ENCODE results near the gene AMBP. TPM values are rescaled to one million over a fixed set of nuclear protein-coding genes. Genes with fewer than 3 reads are reported as not detected.

AMBP gene
- total RNA-seq, 1 experiment from 2014 or later = 0.20 TPM

GRCh38 chr9:114108016-114108833 lies 30.1 kb upstream of the AMBP start:
- Histone ChIP-seq H2AK5ac (ENCODE audit: insufficient read length, low read length) (no peak overlapping the region), H2AFZ (ENCODE audit: low read length) (no peak overlapping the region)

More at GRCh38 chr9:114108016-114108833, 30.1 kb upstream of the AMBP start:
- Histone ChIP-seq H3K4me1 (ENCODE audit: insufficient read depth, low read length) (no peaks in the 10 kb centered on the region), H3K27me3 (ENCODE audit: insufficient read depth, low read length) (no peaks in the 10 kb centered on the region; the same call in 1 of the 2 replicates), H2BK20ac (ENCODE audit: low read depth, low read length, poor library complexity, severe bottlenecking) (no peak overlapping the region), H4K8ac (replicated peaks; ENCODE audit: insufficient read length, low read depth, low read length) (no peak overlapping the region), H3K18ac (ENCODE audit: insufficient read length, low read depth, low read length) (no peak overlapping the region), H3K27ac (ENCODE audit: insufficient read length, low read depth, low read length) (no peak overlapping the region), H2BK12ac (ENCODE audit: insufficient read length, low read depth, low read length) (no peak overlapping the region), H3K79me1 (ENCODE audit: insufficient read depth, low read depth, low read length, poor library complexity, severe bottlenecking) (no peaks in the 10 kb centered on the region), H3K4ac (ENCODE audit: low read depth, low read length) (no peak overlapping the region), H3K23me2 (ENCODE audit: insufficient read length, low read depth, low read length, poor library complexity, severe bottlenecking) (no peaks in the 10 kb centered on the region), H3K4me2 (ENCODE audit: insufficient read depth, insufficient read length, low read length) (no peak overlapping the region), H3K14ac (ENCODE audit: insufficient read depth, low read length) (no peak overlapping the region), H4K91ac (ENCODE audit: insufficient read length, low read depth, low read length) (no peak overlapping the region), H3K9me3 (ENCODE audit: control insufficient read depth, low read depth, low read length) (no peaks in the 10 kb centered on the region), H2BK120ac (ENCODE audit: low read depth, low read length, poor library complexity, severe bottlenecking) (no peak overlapping the region), H4K20me1 (ENCODE audit: control insufficient read depth, insufficient read depth, insufficient read length) (no peaks in the 10 kb centered on the region), H2BK15ac (ENCODE audit: low read depth, low read length) (no peak overlapping the region), H3K23ac (ENCODE audit: insufficient read length, low read depth, low read length) (no peak overlapping the region), H3T11ph (ENCODE audit: low read length) (no peak overlapping the region), H4K5ac (ENCODE audit: insufficient read length, low read depth, low read length) (no peak overlapping the region), H2BK5ac (ENCODE audit: insufficient read length, low read length) (no peak overlapping the region), H3K9ac (ENCODE audit: extremely low read depth, insufficient read length, low read length) (no peak overlapping the region), H3K56ac (ENCODE audit: insufficient read length, low read depth, low read length) (no peak overlapping the region), H3K79me2 (ENCODE audit: insufficient read depth, low read length) (no peaks in the 10 kb centered on the region)
- peaks cover 10 to 14% of the 10 kb centered on the region in 2 experiments for H3K4me1 Mint-ChIP-seq
- no CpG with 5 or more reads among the region's 28 CpGs for WGBS (ENCODE audit: extremely low coverage, insufficient read length, low lambda C conversion rate)
- peak; percentile 92 for DNase-seq
- TF ChIP-seq, protein P1, sequence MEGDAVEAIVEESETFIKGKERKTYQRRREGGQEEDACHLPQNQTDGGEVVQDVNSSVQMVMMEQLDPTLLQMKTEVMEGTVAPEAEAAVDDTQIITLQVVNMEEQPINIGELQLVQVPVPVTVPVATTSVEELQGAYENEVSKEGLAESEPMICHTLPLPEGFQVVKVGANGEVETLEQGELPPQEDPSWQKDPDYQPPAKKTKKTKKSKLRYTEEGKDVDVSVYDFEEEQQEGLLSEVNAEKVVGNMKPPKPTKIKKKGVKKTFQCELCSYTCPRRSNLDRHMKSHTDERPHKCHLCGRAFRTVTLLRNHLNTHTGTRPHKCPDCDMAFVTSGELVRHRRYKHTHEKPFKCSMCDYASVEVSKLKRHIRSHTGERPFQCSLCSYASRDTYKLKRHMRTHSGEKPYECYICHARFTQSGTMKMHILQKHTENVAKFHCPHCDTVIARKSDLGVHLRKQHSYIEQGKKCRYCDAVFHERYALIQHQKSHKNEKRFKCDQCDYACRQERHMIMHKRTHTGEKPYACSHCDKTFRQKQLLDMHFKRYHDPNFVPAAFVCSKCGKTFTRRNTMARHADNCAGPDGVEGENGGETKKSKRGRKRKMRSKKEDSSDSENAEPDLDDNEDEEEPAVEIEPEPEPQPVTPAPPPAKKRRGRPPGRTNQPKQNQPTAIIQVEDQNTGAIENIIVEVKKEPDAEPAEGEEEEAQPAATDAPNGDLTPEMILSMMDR (conservative IDR thresholded peaks at IDR 0.05) = peak; percentile 99
- peak overlapping the region in 1 of 3 experiments; percentile 73; a peak in 1 of 7 replicates for H3K27ac Mint-ChIP-seq
- no peaks in the 10 kb centered on the region for H3K9me3 Mint-ChIP-seq
- H3K36me3 Mint-ChIP-seq (ENCODE audit: insufficient read depth in 1 of 3, low read depth in 3 of 3) = no peaks in the 10 kb centered on the region
- peaks cover 82% of the 10 kb centered on the region for H3K27me3 Mint-ChIP-seq (ENCODE audit: low read depth)
- no peak overlapping the region; a peak in 1 of 5 replicates for H3K4me3 Mint-ChIP-seq
